ENCODE data around the gene WAPL. TPM values are rescaled to one million over a fixed set of nuclear protein-coding genes. Genes with fewer than 3 reads are reported as not detected.

The WAPL gene
- total and polyA plus RNA-seq, 9 donors, result 15.3 to 33.3 (median 30.5) TPM

DNA sequence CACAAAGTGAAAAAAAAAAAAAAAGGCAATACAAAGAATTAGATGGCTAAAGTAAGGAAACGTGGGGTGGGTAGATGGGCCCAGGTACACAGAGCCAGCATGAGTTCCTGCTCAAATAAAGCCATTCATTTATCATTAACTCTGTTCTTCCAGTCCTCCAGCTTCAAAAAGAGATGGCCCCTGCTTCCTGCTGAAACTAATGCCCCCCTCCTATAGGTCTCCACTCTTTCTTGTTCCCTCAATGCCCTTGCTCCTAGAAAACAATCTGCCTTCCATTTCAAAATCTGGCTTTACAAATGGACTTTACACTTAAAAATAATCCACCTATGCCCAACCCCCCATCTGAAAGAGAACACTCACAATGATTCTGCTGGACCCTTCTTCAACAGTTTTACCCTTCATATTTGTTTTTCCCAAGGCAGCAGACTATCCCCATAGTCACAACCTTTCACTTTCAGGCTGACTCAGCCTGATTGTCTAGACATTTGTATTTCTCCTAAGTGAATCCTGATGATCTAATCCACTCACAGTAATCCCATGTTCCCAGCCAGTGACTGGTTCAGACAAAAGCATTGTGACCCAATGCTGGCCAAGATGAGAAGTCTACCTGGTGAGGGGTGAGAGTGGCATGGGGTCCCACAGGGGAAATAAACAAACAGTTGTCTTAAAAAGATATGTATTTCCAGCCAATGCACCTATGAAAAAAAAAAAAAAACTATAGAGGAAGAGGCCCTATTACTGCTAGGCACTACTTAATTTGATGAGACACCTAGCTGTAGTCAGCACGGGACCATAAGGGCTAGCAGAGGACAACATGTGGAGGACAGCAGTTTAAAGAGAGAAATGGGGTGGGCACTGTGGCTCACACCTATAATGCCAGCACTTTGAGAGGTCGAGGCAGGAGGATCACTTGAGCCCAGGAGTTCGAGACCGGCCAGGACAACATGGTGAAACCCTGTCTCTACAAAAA is 80.4 kb downstream of the WAPL start:
- Histone ChIP-seq H3K36me3 (no peaks in the 10 kb centered on the region), H3K9me3 (no peaks in the 10 kb centered on the region), H3K27me3 (no peaks in the 10 kb centered on the region), H3K4me3 (no peak overlapping the region), H3K27ac (no peak overlapping the region), H3K4me1 (ENCODE audit: insufficient read depth) (no peaks in the 10 kb centered on the region)
- intact Hi-C loops (cut with DNase I), result no loop called here
- WGBS, 3 donors, result 95 to 100% (median 97%) methylated on average over 5 of the region's 5 CpGs
- DNase-seq, result no peak
- no peak for TF ChIP-seq EP300 (IDR thresholded peaks at IDR 0.05)
- TF ChIP-seq POLR2A (IDR thresholded peaks at IDR 0.05), result no peak
- TF ChIP-seq, protein P1, sequence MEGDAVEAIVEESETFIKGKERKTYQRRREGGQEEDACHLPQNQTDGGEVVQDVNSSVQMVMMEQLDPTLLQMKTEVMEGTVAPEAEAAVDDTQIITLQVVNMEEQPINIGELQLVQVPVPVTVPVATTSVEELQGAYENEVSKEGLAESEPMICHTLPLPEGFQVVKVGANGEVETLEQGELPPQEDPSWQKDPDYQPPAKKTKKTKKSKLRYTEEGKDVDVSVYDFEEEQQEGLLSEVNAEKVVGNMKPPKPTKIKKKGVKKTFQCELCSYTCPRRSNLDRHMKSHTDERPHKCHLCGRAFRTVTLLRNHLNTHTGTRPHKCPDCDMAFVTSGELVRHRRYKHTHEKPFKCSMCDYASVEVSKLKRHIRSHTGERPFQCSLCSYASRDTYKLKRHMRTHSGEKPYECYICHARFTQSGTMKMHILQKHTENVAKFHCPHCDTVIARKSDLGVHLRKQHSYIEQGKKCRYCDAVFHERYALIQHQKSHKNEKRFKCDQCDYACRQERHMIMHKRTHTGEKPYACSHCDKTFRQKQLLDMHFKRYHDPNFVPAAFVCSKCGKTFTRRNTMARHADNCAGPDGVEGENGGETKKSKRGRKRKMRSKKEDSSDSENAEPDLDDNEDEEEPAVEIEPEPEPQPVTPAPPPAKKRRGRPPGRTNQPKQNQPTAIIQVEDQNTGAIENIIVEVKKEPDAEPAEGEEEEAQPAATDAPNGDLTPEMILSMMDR (IDR thresholded peaks at IDR 0.05), result no peak

DNA sequence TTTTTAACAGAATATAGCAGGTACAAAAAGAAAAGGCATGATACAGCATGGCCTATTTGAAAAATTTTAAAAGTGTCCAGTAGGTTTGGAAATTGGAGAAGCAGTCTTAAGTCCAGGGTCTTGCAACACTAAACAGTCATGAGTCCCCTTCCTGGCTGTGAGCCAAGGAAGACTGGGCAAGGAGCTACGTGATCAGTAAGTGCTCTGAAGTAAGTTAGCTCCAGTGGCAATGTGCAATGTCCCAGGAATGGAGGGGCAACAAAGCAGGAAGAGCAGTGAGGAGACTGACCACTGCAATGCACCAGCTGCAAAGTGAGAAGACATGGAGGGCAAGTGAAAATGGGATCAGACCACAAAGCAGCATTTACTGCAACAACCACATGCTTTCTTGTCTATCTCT is 82.0 kb downstream of the WAPL start:
- DNase-seq, result peak in 4 of 5 donors; percentile 23 to 65 (median 46)
- no peak overlapping the region for H3K4me3 ChIP-seq
- TF ChIP-seq EP300 (IDR thresholded peaks at IDR 0.05) (no peak), POLR2A (IDR thresholded peaks at IDR 0.05) (no peak)
- TF ChIP-seq, protein P1 (IDR thresholded peaks at IDR 0.05), result no peak
- 11 to 31% (median 20%) methylated on average over 1 of the region's 1 CpG for WGBS, 3 donors
- no peak overlapping the region for H3K27ac ChIP-seq
- intact Hi-C loops (cut with DNase I), result no loop called here
- no peaks in the 10 kb centered on the region for H3K9me3 ChIP-seq
- H3K4me1 ChIP-seq (ENCODE audit: insufficient read depth), result no peaks in the 10 kb centered on the region
- H3K36me3 ChIP-seq, result no peaks in the 10 kb centered on the region
- H3K27me3 ChIP-seq, result no peaks in the 10 kb centered on the region

DNA sequence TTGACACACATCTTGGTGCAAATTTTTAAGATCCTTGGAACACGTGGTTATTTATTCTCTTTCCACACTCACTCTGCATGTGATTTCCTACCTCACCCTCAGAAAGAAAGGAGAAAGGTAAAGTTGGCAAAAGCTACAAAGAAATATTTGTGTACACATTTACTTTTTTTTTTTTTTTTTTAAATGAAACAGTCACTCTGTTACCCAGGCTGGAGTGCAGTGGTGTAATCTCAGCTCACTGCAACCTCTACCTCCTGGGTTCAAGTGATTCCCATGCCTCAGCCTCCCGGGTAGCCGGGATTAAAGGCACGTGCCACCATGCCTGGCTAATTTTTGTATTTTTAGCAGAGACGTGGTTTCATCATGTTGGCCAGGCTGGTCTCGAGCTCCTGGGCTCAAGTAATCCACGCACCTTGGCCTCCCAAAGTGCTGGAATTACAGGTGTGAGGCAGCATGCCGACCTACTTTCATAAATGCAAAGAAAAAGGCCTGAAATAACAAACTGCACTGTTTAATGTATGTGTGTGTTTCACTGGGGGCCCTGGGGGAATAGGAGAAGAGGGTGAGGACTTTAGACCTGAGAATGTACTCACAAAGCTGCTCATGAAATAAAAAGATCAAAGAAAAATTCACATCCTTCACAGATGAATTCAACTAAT is 83.4 kb downstream of the WAPL start:
- Histone ChIP-seq H3K4me3 (no peak overlapping the region), H3K27ac (no peak overlapping the region), H3K36me3 (no peaks in the 10 kb centered on the region), H3K9me3 (no peaks in the 10 kb centered on the region), H3K27me3 (no peaks in the 10 kb centered on the region), H3K4me1 (ENCODE audit: insufficient read depth) (no peaks in the 10 kb centered on the region)
- no peak for TF ChIP-seq POLR2A (IDR thresholded peaks at IDR 0.05)
- TF ChIP-seq EP300 (IDR thresholded peaks at IDR 0.05), result no peak
- TF ChIP-seq, protein P1 (IDR thresholded peaks at IDR 0.05), result no peak
- 84 to 91% (median 91%) methylated on average over 8 of the region's 8 CpGs for WGBS, 3 donors
- no peak for DNase-seq
- intact Hi-C loops (cut with DNase I), result no loop called here

DNA sequence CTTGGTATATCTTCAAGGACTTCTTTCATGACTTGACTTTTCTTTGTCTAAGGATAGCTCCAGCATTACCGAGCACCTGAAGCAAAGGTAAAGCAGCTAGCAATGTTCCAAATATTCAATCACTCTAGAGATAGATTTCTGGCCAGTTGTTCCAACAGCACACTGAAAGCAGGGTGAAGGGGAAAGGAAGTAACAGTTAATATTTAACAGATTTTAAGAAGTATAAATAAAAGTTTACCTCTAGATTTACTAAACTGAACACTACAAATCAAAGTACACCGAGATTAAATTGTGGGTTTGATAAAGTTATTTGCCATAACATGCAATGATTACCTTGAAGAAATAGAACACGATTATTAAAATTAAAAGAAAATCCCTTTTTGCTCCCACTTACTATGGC is 84.1 kb downstream of the WAPL start:
- TF ChIP-seq POLR2A (IDR thresholded peaks at IDR 0.05), result no peak
- TF ChIP-seq EP300 (IDR thresholded peaks at IDR 0.05), result no peak
- TF ChIP-seq, protein P1 (IDR thresholded peaks at IDR 0.05), result no peak
- Histone ChIP-seq H3K4me1 (ENCODE audit: insufficient read depth) (no peaks in the 10 kb centered on the region), H3K36me3 (no peaks in the 10 kb centered on the region), H3K27ac (no peak overlapping the region), H3K9me3 (no peaks in the 10 kb centered on the region), H3K4me3 (no peak overlapping the region), H3K27me3 (no peaks in the 10 kb centered on the region)
- no peak for DNase-seq
- 89 to 90% (median 89%) methylated on average over 3 of the region's 3 CpGs for WGBS, 3 donors
- intact Hi-C loops (cut with DNase I), result no loop called here

All from ovary (tissue), 9 donors.